ENCODE data around the gene MAGEB18. TPM values are rescaled to one million over a fixed set of nuclear protein-coding genes. Genes with fewer than 3 reads are reported as not detected.

MAGEB18 gene
- total RNA-seq: not detected

DNA sequence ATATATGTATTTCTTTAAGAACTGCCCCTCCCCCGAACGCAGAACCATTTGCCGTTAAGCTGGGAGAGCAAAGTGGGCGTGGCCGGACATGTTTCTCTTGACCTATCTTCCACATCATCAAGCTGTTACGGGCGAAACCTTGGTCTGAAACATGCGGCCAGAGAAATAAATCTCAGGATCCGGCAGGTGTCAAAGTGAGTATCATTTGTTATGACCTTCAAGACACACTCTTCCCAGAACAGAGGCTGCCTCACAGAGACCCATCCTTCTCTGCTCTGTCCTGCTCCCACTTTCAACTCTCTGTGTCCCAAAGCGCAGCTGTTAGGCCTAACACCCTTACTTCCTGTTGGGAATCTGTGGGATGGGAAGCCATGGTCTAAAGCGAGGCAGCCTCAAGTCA, at the start of gene MAGEB18:
TSS of gene MAGEB18 (plus strand) at position 70 of the 400 bp plus-strand sequence. CDS start 643 bp downstream, outside the sequence.
- H3K4me1 ChIP-seq: no peaks in the 10 kb centered on the region
- no peaks in the 10 kb centered on the region for H3K27me3 ChIP-seq
- H3K9me3 ChIP-seq: no peaks in the 10 kb centered on the region
- 71% methylated on average over 11 of the region's 11 CpGs for WGBS
- H3K27ac ChIP-seq: no peak within 1 kb of the TSS
- no peak within 1 kb of the TSS for H3K4me3 ChIP-seq
- TF ChIP-seq CTCF (IDR thresholded peaks at IDR 0.05): no peak
- no peak for TF ChIP-seq EP300 (IDR thresholded peaks at IDR 0.05)
- TF ChIP-seq POLR2A (IDR thresholded peaks at IDR 0.05): no peak
- no peak for TF ChIP-seq POLR2AphosphoS5 (IDR thresholded peaks at IDR 0.05)
- no peaks in the 10 kb centered on the region for H3K36me3 ChIP-seq
- DNase-seq (ENCODE audit: low spot score in 2 of 2): no peak

DNA sequence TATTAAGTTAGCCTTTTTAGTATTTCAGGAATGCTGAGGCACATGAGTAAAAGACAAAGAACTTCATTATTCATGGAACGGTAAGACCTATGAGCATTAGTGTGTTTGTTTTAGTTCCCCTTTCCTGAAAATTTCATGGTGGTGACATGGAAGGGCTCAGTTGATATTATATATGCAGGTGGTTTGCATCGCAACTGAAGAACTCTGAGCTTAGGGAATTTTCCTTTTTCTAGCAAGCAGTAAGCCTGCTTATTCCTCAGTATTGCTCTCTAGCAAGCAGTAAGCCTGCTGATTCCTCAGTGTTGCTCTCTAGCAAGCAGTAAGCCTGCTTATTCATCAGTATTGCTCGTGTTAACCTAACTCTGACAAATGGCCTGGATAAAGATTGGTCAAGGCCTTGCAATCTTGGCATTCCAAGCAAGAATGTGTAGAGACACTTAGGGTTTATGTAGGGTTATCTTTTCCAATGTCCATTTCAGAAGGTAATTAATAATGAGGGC, 37.7 kb upstream of the MAGEB18 start:
- WGBS: 72% methylated on average over 3 of the region's 3 CpGs
- DNase-seq (ENCODE audit: low spot score in 2 of 2): no peak
- H3K27ac ChIP-seq: no peak overlapping the region

GRCh38 chrX:26109142-26109541, 29.0 kb upstream of the MAGEB18 start:
- H3K4me3 ChIP-seq: no peak overlapping the region
- no peak for DNase-seq (ENCODE audit: low spot score in 2 of 2)
- H3K36me3 ChIP-seq: no peaks in the 10 kb centered on the region
- H3K27ac ChIP-seq: no peak overlapping the region
- TF ChIP-seq POLR2A (IDR thresholded peaks at IDR 0.05): no peak
- no peak for TF ChIP-seq POLR2AphosphoS5 (IDR thresholded peaks at IDR 0.05)
- TF ChIP-seq CTCF (IDR thresholded peaks at IDR 0.05): no peak
- TF ChIP-seq EP300 (IDR thresholded peaks at IDR 0.05): no peak
- no peaks in the 10 kb centered on the region for H3K27me3 ChIP-seq
- WGBS: 88% methylated on average over 1 of the region's 1 CpG
- no peaks in the 10 kb centered on the region for H3K4me1 ChIP-seq
- H3K9me3 ChIP-seq: no peaks in the 10 kb centered on the region

More for the DNA sequence above, 37.7 kb upstream of the MAGEB18 start:
- Histone ChIP-seq H3K4me3 (no peak overlapping the region), H3K4me1 (no peaks in the 10 kb centered on the region), H3K27me3 (no peaks in the 10 kb centered on the region), H3K36me3 (no peaks in the 10 kb centered on the region), H3K9me3 (no peaks in the 10 kb centered on the region)
- TF ChIP-seq CTCF (IDR thresholded peaks at IDR 0.05) (no peak), EP300 (IDR thresholded peaks at IDR 0.05) (no peak), POLR2AphosphoS5 (IDR thresholded peaks at IDR 0.05) (no peak), POLR2A (IDR thresholded peaks at IDR 0.05) (no peak)

- H3K4me1 ChIP-seq: no peaks in the 10 kb centered on the region
- no peaks in the 10 kb centered on the region for H3K27me3 ChIP-seq
- DNase-seq (ENCODE audit: low spot score in 2 of 2): no peak
- 30% methylated on average over 2 of the region's 2 CpGs for WGBS
- no peak overlapping the region for H3K27ac ChIP-seq
- TF ChIP-seq CTCF (IDR thresholded peaks at IDR 0.05) (no peak), POLR2AphosphoS5 (IDR thresholded peaks at IDR 0.05) (no peak), POLR2A (IDR thresholded peaks at IDR 0.05) (no peak), EP300 (IDR thresholded peaks at IDR 0.05) (no peak)
- H3K36me3 ChIP-seq: no peaks in the 10 kb centered on the region
- no peaks in the 10 kb centered on the region for H3K9me3 ChIP-seq
- no peak overlapping the region for H3K4me3 ChIP-seq
Observed at GRCh38 chrX:26146024-26146423, 7.9 kb downstream of the MAGEB18 start.

- no peak within 1 kb of the TSS for H3K27ac ChIP-seq
- no peaks in the 10 kb centered on the region for H3K4me1 ChIP-seq
- no peak for TF ChIP-seq CTCF (IDR thresholded peaks at IDR 0.05)
- TF ChIP-seq POLR2AphosphoS5 (IDR thresholded peaks at IDR 0.05): no peak
- no peak for TF ChIP-seq POLR2A (IDR thresholded peaks at IDR 0.05)
- TF ChIP-seq EP300 (IDR thresholded peaks at IDR 0.05): no peak
- no peaks in the 10 kb centered on the region for H3K36me3 ChIP-seq
- no peaks in the 10 kb centered on the region for H3K9me3 ChIP-seq
- H3K27me3 ChIP-seq: no peaks in the 10 kb centered on the region
- no peak within 1 kb of the TSS for H3K4me3 ChIP-seq
- 90% methylated on average over 10 of the region's 10 CpGs for WGBS
- no peak for DNase-seq (ENCODE audit: low spot score in 2 of 2)
Observed at GRCh38 chrX:26160301-26160700, 22.2 kb downstream of the MAGEB18 start, which contains the start of gene MAGEB6B. Gene MAGEB6B, plus strand, starts transcription at chrX:26160601. Its CDS starts 0 bp downstream, at chrX:26160601.

Other genes with a start within 250 kb of the MAGEB18 start
- not detected for gene MAGEB6B, start 22.3 kb downstream of the MAGEB18 start, total RNA-seq
- gene MAGEB6, start 54.1 kb downstream of the MAGEB18 start, total RNA-seq: not detected
- not detected for gene MAGEB5, start 77.8 kb downstream of the MAGEB18 start, total RNA-seq